Caco-2 (cell line): ENCODE results near the gene TMC7. TPM values are rescaled to one million over a fixed set of nuclear protein-coding genes. Genes with fewer than 3 reads are reported as not detected.

Experiments
- BruUV-seq: library from RNA; stranded (reverse); fragments of 400-500 nt; replicated peaks from 2 replicates; lab custom pipeline; 2021; lab: Mats Ljungman, UMichigan
- CTCF ChIA-PET: fragments of 300-600 bp; sonication (Branson Sonifier 250); formaldehyde crosslinking; loops from one replicate; lab custom pipeline; 2022; ENCODE audit warnings: antibody characterized with exemption; lab: Charles Lee
- POLR2A ChIA-PET: fragments of 300-600 bp; sonication (Branson Sonifier 250); formaldehyde crosslinking; loops from one replicate; lab custom pipeline; 2022; ENCODE audit warnings: antibody characterized with exemption; lab: Charles Lee
- DNase-seq, 2 experiments: peaks; one replicate each; pipeline versions ENCODE4 v3.0.0 to v3.0.0-alpha.2; 2020 to 2022
- H3K27me3 ChIP-seq: replicated peaks from 2 replicates; pipeline ENCODE4 v1.6.0; 2011; ENCODE audit warnings: low read length; ENCODE audit not compliant: control insufficient read depth, insufficient read depth
- H3K36me3 ChIP-seq: 2 replicates; pipeline ENCODE4 v1.5.1; 2011; ENCODE audit warnings: low read length; ENCODE audit not compliant: control insufficient read depth, insufficient read depth
- H3K4me1 ChIP-seq: fragments of 250-450 bp; sonication (Bioruptor Pico); 2 replicates; pipeline ENCODE4 v1.5.1; 2020; ENCODE audit warnings: mild to moderate bottlenecking
- H3K4me3 ChIP-seq: 2 replicates; pipeline ENCODE4 v1.5.1; 2011; ENCODE audit warnings: low read depth, mild to moderate bottlenecking, control low read depth, low read length
- H3K9me3 ChIP-seq: fragments of 250-450 bp; sonication (Bioruptor Pico); 2 replicates; pipeline ENCODE4 v1.5.1; 2020; ENCODE audit warnings: mild to moderate bottlenecking, moderate library complexity
- H3K27ac Mint-ChIP-seq: one replicate; pipeline ENCODE4 v1.8.0; 2022; ENCODE audit warnings: mixed read lengths; ENCODE audit not compliant: unreplicated experiment
- H3K27me3 Mint-ChIP-seq: one replicate; pipeline ENCODE4 v1.8.0; 2022; ENCODE audit warnings: mixed read lengths; ENCODE audit not compliant: insufficient read depth, unreplicated experiment
- H3K36me3 Mint-ChIP-seq: one replicate; pipeline ENCODE4 v1.8.0; 2022; ENCODE audit warnings: mild to moderate bottlenecking, mixed read lengths; ENCODE audit not compliant: insufficient read depth, unreplicated experiment
- H3K4me1 Mint-ChIP-seq: one replicate; pipeline ENCODE4 v1.8.0; 2022; ENCODE audit warnings: low read depth, mixed read lengths; ENCODE audit not compliant: unreplicated experiment
- H3K4me3 Mint-ChIP-seq: one replicate; pipeline ENCODE4 v1.8.0; 2022; ENCODE audit warnings: mild to moderate bottlenecking, moderate library complexity, mixed read lengths; ENCODE audit not compliant: unreplicated experiment
- H3K9me3 Mint-ChIP-seq: one replicate; pipeline ENCODE4 v1.8.0; 2022; ENCODE audit warnings: mixed read lengths; ENCODE audit not compliant: unreplicated experiment
- CTCF ChIP-seq, 2 experiments: fragments of 200-600 bp in 1 of 2; IDR thresholded peaks; 1 replicate in 1 of 2; 2 replicates in 1 of 2; pipeline versions ENCODE4 v1.5.1 to v1.8.0; 2011 to 2022; ENCODE audit warnings: antibody characterized with exemption in 1 of 2, control low read depth in 1 of 2, inconsistent platforms in 1 of 2, low read depth in 1 of 2, low read length in 1 of 2, mild to moderate bottlenecking in 1 of 2, moderate library complexity in 1 of 2; ENCODE audit not compliant: insufficient read depth in 1 of 2, severe bottlenecking in 1 of 2, unreplicated experiment in 1 of 2
- intact Hi-C: fragments of 100-400 bp; cut with micrococcal nuclease; formaldehyde crosslinking; loops from one replicate; pipeline ENCODE4 v1.10.0; 2022; ENCODE audit not compliant: unreplicated experiment
- total RNA-seq: library from RNA; stranded (reverse); gene quantifications from 2 replicates; pipeline ENCODE4 v1.2.3, GENCODE V29; 2022

Gene TMC7
- total RNA-seq, 1 experiment from 2014 or later = 4.0 TPM

GRCh38 chr16:19108409-19109287, 124.9 kb downstream of the TMC7 start:
- no peaks in the 10 kb centered on the region for H3K36me3 Mint-ChIP-seq
- no peak overlapping the region for H3K4me3 Mint-ChIP-seq
- Histone ChIP-seq H3K9me3 (no peaks in the 10 kb centered on the region), H3K27me3 (no peaks in the 10 kb centered on the region), H3K4me1 (peaks cover 27% of the 10 kb centered on the region), H3K36me3 (no peaks in the 10 kb centered on the region; the same call in 1 of the 2 replicates), H3K4me3 (no peak overlapping the region)
- H3K4me1 Mint-ChIP-seq = peaks cover 15% of the 10 kb centered on the region
- peak overlapping the region; percentile 65 for H3K27ac Mint-ChIP-seq
- ChIA-PET POLR2A (no interaction called here), CTCF (interaction anchor here (1.1 to 1.4 kb wide), 3 partner anchors 14 to 27 kb away, joined by 3 to 8 read pairs (median 6); no protein-coding TSS in a partner anchor)
- DNase-seq = no peak
- H3K9me3 Mint-ChIP-seq = no peaks in the 10 kb centered on the region
- no peaks in the 10 kb centered on the region for H3K27me3 Mint-ChIP-seq
- TF ChIP-seq CTCF (IDR thresholded peaks at IDR 0.05; ENCODE audit: insufficient read depth in 1 of 2, low read depth in 1 of 2, low read length in 1 of 2, severe bottlenecking in 1 of 2, unreplicated experiment in 1 of 2) = no peak
- intact Hi-C loops = no loop called here
- no TSS peak for BruUV-seq

GRCh38 chr16:19109288-19109664, 125.5 kb downstream of the TMC7 start:
- ChIA-PET POLR2A (no interaction called here), CTCF (no interaction called here)
- Mint-ChIP-seq H3K9me3 (no peaks in the 10 kb centered on the region), H3K27me3 (no peaks in the 10 kb centered on the region), H3K36me3 (no peaks in the 10 kb centered on the region), H3K27ac (no peak overlapping the region), H3K4me1 (peaks cover 15% of the 10 kb centered on the region), H3K4me3 (no peak overlapping the region)
- intact Hi-C loops = no loop called here
- H3K36me3 ChIP-seq = no peaks in the 10 kb centered on the region; the same call in 1 of the 2 replicates
- H3K4me1 ChIP-seq = peaks cover 27% of the 10 kb centered on the region
- no peak for DNase-seq
- no peak for TF ChIP-seq CTCF (IDR thresholded peaks at IDR 0.05; ENCODE audit: insufficient read depth in 1 of 2, low read depth in 1 of 2, low read length in 1 of 2, severe bottlenecking in 1 of 2, unreplicated experiment in 1 of 2)
- BruUV-seq = no TSS peak
- H3K9me3 ChIP-seq = no peaks in the 10 kb centered on the region
- H3K27me3 ChIP-seq = no peaks in the 10 kb centered on the region
- no peak overlapping the region for H3K4me3 ChIP-seq

GRCh38 chr16:19110537-19111360, 127.0 kb downstream of the TMC7 start:
- POLR2A ChIA-PET = no interaction called here
- TF ChIP-seq CTCF (IDR thresholded peaks at IDR 0.05; ENCODE audit: insufficient read depth in 1 of 2, low read depth in 1 of 2, low read length in 1 of 2, severe bottlenecking in 1 of 2, unreplicated experiment in 1 of 2) = no peak
- no peak overlapping the region for H3K27ac Mint-ChIP-seq
- CTCF ChIA-PET = no interaction called here
- H3K27me3 Mint-ChIP-seq = no peaks in the 10 kb centered on the region
- H3K36me3 ChIP-seq = no peaks in the 10 kb centered on the region; the same call in 1 of the 2 replicates
- H3K4me1 ChIP-seq = peaks cover 35% of the 10 kb centered on the region
- H3K9me3 ChIP-seq = no peaks in the 10 kb centered on the region
- no peaks in the 10 kb centered on the region for H3K27me3 ChIP-seq
- H3K4me1 Mint-ChIP-seq = peaks cover 15% of the 10 kb centered on the region
- H3K4me3 ChIP-seq = no peak overlapping the region
- H3K36me3 Mint-ChIP-seq = no peaks in the 10 kb centered on the region
- DNase-seq = no peak
- BruUV-seq = no TSS peak
- no peaks in the 10 kb centered on the region for H3K9me3 Mint-ChIP-seq
- intact Hi-C loops = no loop called here
- no peak overlapping the region for H3K4me3 Mint-ChIP-seq
